ENCODE data around the gene POLR2J. TPM values are rescaled to one million over a fixed set of nuclear protein-coding genes. Genes with fewer than 3 reads are reported as not detected.

The POLR2J gene
- total RNA-seq, 1 donor: 46.3 TPM

Other genes with a start within 250 kb of the POLR2J start
- gene SH2B2, start 192.1 kb downstream of the POLR2J start, total RNA-seq: 6.2 TPM
- gene SPDYE6, start 122.5 kb downstream of the POLR2J start, total RNA-seq: not detected
- 19.7 TPM for gene PRKRIP1, start 82.6 kb downstream of the POLR2J start, total RNA-seq
- 191 TPM for gene ORAI2, start 45.3 kb downstream of the POLR2J start, total RNA-seq
- gene ALKBH4, start 14.1 kb downstream of the POLR2J start, total RNA-seq: 39.6 TPM
- 27.7 TPM for gene LRWD1, start 13.9 kb downstream of the POLR2J start, total RNA-seq
- gene RASA4B, start 38.9 kb upstream of the POLR2J start, total RNA-seq: 14.8 TPM
- 4.0 TPM for gene UPK3BL2, start 64.8 kb upstream of the POLR2J start, total RNA-seq
- gene SPDYE2, start 72.3 kb upstream of the POLR2J start, total RNA-seq: under 0.01 TPM
- 52.0 TPM for gene POLR2J3, start 93.7 kb upstream of the POLR2J start, total RNA-seq
- gene RASA4, start 137.8 kb upstream of the POLR2J start, total RNA-seq: 35.3 TPM
- gene UPK3BL1, start 163.9 kb upstream of the POLR2J start, total RNA-seq: 0.27 TPM
- gene SPDYE2B, start 171.4 kb upstream of the POLR2J start, total RNA-seq: not detected
- 2.7 TPM for gene POLR2J2, start 192.7 kb upstream of the POLR2J start, total RNA-seq